NCI-H2196 treated with DMSO at 0.1 percent for 48 hours (cell line): ENCODE data around the gene P3H2.
"Not testable (repeated sequence)": the region's sequence is repeated elsewhere in the genome, so short reads cannot be mapped to it uniquely, and the experiment has no call there.

Experiments
- DNase-seq: peaks from one replicate; lab custom pipeline; 2025; ENCODE audit not compliant: unreplicated experiment; lab: John Stamatoyannopoulos, UW

P3H2 gene

DNA sequence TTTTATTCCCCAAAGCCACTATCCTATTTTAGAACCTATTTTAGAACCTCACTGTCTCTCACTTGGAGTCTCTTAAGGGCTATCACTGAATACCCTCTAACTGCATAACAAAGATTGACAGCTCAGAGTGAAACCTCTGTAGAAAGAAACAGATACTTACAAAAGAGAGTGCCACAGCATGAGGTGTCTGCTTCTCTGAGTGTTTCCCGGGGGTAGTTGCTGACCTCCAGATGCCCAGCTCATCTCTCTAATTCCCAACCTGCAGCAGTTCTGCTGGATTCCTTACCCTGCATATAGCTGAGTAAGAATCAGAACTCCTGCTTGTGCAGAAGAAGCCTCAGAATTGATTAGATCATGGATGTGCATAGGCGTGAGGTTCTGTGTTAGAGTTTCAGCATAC, 34.5 kb downstream of the P3H2 start:
- DNase-seq: no peak

GRCh38 chr3:190084983-190085382, 35.7 kb downstream of the P3H2 start:
- DNase-seq: no peak

- DNase-seq: no peak
Measured at GRCh38 chr3:190083635-190084034, 37.1 kb downstream of the P3H2 start.

GRCh38 chr3:190081389-190081788, 39.3 kb downstream of the P3H2 start:
- DNase-seq: no peak

GRCh38 chr3:190079173-190079572, 41.5 kb downstream of the P3H2 start:
- not testable (repeated sequence) for DNase-seq

GRCh38 chr3:190077395-190078045, 43.2 kb downstream of the P3H2 start:
- DNase-seq: no peak

DNA sequence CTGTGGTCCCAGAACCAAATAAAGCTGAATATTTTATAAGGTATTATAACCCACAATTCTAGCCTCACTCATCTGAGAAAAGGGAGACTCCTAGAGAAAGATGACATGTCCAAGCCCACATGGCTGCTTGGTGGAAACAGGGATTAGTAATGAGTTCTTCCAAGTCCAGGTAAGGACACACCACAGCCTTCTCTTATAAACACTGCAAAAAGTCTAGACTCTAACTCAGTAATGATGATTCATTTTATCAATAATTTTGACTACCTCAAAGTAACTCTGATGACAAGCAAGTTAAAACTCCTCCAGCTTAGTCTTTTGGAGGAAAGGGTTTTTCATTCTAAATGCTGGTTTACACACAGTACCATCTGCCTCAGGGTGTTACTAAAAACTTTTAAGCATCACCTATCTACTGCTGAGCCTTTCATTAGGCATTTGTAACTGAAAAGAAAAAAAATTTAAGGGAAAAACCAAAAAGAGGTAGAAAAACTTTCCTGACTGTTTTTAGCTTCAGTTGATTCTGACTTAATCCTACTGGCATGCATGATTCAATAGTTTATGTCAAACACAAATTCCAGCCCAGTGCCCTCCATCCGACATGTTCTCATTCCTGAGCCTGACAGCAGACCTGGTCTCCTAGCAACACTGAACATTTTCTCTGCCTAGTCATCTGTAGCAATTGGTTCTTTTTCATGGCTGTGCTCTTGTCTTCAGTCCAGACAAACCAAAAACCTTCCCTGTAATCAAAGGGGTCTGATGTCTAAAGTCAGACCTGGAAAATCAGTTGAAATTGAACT, 43.9 kb downstream of the P3H2 start:
- no peak for DNase-seq

DNA sequence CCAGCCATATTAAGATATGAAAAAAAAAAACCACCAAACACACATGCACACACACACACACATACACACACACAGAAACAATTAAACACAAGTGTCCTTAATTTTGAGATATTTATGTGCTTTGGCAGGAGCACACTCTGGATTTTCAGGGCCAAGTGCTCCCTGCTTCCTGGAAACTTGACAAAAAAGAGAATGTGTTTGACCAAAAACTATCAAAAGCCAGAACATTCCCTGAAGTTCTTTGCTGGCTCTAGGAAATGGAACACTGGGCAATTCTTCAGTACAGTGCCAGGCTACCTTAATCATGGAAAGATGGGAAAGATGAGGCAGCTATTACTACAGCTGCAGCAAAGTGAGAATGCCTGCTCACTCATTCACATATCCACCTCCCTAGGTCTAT, 44.6 kb downstream of the P3H2 start:
- no peak for DNase-seq

GRCh38 chr3:190074817-190075216, 45.9 kb downstream of the P3H2 start:
- no peak for DNase-seq

GRCh38 chr3:190073264-190074008, 47.3 kb downstream of the P3H2 start:
- no peak for DNase-seq

DNA sequence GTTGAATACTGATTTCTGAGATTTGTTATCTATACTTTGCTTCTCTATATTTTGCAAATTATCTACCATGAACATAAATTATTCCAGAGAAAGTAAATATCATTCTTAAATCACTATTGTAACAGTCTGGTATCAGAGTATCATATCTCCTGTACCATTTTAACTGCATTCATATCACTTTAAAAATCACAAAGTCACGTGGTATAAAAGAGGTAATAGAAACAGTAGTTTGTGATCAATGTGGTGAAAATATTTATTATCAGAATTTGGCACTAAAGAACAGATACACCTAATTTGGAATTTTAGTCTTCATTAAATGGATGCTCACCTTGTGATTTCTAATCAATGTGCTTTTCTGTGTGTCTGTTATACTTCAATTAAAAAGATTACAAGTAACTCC, 47.8 kb downstream of the P3H2 start:
- DNase-seq: no peak

DNA sequence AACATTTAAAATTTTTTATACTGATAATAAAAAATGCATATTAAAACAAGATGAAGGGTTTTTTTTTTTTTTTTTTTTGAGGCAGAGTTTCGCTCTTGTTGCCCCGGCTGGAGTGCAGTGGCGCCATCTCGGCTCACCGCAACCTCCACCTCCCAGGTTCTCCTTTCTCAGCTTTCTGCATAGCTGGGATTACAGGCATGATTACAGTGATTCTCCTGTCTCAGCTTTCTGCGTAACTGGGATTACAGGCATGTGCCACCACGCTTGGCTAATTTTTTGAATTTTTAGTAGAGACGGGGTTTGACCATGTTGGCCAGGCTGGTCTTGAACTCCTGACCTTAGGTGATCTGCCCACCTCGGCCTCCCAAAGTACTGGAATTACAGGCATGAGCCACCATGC, 48.8 kb downstream of the P3H2 start:
- not testable (repeated sequence) for DNase-seq

DNA sequence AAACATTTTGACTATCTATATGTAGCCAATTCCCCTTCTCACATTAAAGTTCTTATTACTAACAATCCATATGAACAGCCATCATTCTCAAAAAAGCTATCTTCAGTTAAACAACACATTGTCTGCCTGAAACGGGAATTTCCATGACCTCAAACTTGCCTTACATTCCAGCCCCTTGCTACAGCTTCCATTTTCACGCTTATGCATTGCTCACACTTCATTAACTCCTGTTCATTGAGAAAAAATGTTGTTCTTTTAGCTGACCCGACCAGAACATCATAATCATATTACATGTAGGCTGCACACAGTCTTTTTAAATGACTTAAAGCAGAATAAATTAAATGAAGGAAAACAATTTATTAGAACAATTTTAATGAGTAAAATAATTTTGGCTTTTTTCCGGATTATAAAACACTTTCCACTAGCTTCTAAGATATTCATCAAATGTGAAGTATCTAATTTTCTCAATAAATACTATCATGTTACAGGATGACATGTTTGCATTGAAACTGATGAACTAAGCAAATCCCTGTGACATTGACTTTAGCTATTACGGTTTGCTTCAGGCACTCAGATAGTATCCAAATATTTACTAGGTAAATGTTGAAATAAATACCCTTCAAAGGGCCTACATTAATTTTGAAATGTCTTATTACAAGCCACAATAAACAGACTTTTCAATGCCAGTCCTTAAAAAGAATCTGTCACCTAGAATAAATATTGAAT, 49.9 kb downstream of the P3H2 start:
- DNase-seq: no peak

DNA sequence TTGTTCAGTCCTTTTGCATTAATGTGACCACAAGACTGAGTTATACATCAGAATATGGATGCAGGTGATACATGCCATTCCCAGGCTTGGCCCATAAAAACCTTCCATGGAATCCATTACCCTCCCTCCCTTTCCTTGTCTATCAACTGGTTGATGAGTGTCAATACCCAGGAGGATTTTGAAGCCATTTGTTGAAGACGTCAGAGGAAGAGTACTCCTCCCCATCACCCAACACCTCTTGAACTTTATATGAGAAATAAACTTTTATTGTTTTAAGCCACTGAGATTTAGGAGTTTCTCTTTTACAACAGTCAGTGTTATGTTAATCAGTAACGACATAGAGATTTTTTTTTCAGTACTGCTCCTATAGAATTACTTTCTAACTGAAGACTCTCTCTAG, 55.5 kb downstream of the P3H2 start:
- DNase-seq: no peak

GRCh38 chr3:190064659-190065058, 56.0 kb downstream of the P3H2 start:
- no peak for DNase-seq

DNA sequence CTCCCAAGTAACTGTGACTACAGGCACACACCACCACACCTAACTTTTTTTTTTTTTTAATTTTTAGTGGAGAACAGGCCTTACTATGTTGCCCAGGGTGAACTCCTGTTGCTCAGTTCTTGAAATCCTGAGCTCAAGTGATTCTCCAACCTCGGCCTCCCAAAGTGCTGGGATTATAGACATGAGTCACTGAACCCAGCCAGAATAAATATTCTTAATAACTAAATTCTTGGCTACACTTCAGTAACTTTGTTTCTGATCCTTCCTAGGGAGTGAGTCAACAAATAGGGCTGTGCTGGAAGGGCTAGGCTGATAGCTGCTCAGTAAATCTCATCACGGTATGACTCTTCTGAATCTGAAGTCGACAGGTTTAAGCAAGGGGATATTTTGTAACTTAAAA, 56.6 kb downstream of the P3H2 start:
- no peak for DNase-seq

DNA sequence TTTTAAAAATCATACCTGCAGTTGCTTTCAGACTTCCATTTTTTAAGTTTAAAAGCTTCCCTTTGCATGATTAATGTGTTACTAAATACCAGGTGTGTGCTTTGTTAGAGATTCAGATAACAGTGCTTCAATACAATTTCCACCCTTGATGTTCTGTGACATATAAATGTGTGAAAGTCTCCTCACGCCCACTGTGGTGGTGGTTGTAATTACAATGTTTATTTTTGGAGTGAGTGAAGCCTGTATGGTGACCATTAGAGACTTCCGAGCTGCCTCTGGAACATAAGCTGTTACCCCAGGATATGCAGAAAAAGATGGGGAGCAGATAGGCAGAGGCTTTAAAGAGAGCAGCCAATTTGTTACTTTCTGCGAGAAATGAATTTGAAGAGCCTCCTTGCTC, 57.2 kb downstream of the P3H2 start:
- no peak for DNase-seq

- DNase-seq: no peak
Measured at GRCh38 chr3:190060192-190060775, 60.4 kb downstream of the P3H2 start.

DNA sequence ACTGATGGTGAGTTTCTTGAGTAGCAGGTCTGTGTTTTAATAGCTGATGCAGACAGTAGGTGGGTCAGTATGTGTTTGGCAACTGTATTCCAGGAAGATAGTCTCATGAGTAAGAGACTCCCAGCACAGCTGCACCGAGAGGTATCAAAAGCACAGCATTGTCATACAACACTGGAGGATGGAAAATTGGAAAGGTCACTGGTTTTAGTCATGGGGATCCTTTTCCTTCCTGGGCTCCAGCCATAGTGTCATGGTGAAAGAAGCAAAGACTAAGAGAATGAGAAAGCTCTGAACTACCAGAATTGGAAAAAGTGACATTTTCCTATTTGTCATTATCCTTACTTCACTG, 61.5 kb downstream of the P3H2 start:
- no peak for DNase-seq

DNA sequence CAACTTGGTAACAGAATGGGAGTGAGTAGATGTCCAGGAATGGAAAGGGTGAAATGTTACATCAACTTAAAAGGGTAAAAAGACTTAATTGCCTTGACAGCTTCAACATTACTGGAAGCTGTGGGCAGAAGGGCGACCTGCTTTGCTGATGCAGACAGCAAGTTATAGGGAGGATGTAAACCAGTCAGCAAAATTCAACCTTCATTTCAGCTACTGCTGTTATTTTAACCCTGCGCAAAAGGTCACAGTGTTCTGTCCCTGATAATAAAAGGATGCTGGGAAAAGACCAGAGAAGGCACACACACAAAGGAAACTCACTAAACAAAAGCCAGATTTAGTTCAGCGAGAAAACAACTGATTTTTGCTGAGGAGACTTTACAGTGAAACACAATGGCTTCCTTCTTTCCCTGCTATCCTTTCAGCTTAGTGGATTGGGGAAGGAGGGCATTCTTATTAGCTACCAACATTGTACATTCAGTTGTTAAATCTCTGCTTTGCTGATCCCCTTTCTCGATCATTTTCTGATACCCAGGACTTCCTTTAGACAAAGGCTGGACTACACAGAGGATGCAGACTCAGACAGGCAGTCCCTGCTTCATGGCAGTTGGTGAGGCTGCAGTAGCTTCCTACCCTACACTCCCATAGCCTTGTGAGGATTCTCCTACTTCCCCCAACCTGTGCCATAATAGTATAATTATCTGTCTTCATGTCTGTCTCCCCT, 62.0 kb downstream of the P3H2 start:
- DNase-seq: no peak
